Naive B cell (primary cell): ENCODE results near the gene HAO1. TPM values are rescaled to one million over a fixed set of nuclear protein-coding genes. Genes with fewer than 3 reads are reported as not detected.

ENCODE experiments used
- ATAC-seq, 2 donors: fragments of 150-1000 bp; cut with Tn5 transposase; 2 replicates each; pipeline ENCODE4 v1.10.0; 2021; ENCODE audit warnings: low read depth in 2 of 2, mild to moderate bottlenecking in 2 of 2, moderate library complexity in 2 of 2
- DNase-seq: peaks from one replicate; pipeline ENCODE4 v3.0.0; 2022
- H3K27ac Mint-ChIP-seq, 6 donors: one replicate each; pipeline ENCODE4 v1.8.0; 2020 to 2022; ENCODE audit warnings: mild to moderate bottlenecking in 6 of 6, mixed read lengths in 6 of 6, moderate library complexity in 5 of 6, inconsistent platforms in 2 of 6
- H3K27me3 Mint-ChIP-seq, 3 donors: one replicate each; pipeline ENCODE4 v1.8.0; 2021 to 2022; ENCODE audit warnings: mixed read lengths in 3 of 3, mild to moderate bottlenecking in 1 of 3
- H3K36me3 Mint-ChIP-seq, 2 donors: one replicate each; pipeline ENCODE4 v1.8.0; 2020 to 2022; ENCODE audit warnings: mixed read lengths in 2 of 2, inconsistent platforms in 1 of 2, mild to moderate bottlenecking in 1 of 2
- H3K4me1 Mint-ChIP-seq, 3 donors: one replicate each; pipeline ENCODE4 v1.8.0; 2020 to 2022; ENCODE audit warnings: mixed read lengths in 3 of 3, inconsistent platforms in 1 of 3, mild to moderate bottlenecking in 1 of 3, moderate library complexity in 1 of 3
- H3K4me3 Mint-ChIP-seq, 8 donors: one replicate each; pipeline ENCODE4 v1.8.0; 2020 to 2022; ENCODE audit warnings: mild to moderate bottlenecking in 8 of 8, mixed read lengths in 8 of 8, moderate library complexity in 8 of 8, inconsistent platforms in 2 of 8
- H3K9me3 Mint-ChIP-seq, 7 donors: one replicate each; pipeline ENCODE4 v1.8.0; 2020 to 2022; ENCODE audit warnings: mixed read lengths in 7 of 7, mild to moderate bottlenecking in 5 of 7, inconsistent platforms in 2 of 7, moderate library complexity in 1 of 7
- polyA plus RNA-seq, 6 donors: library from polyadenylated mRNA; unstranded; fragments of 300-500 nt; fragmentation: Illumina TruSeq; gene quantifications; one replicate each; pipeline ENCODE4 v1.2.3, GENCODE V29; 2021; ENCODE audit warnings: low read depth in 6 of 6

The HAO1 gene
- not detected for polyA plus RNA-seq

- Mint-ChIP-seq H3K9me3 (no peaks in the 10 kb centered on the region), H3K4me3 (no peak within 1 kb of the TSS), H3K4me1 (peaks cover 3 to 6% (median 3%) of the 10 kb centered on the region in 3 donors), H3K27me3 (peaks cover 0 to 6% (median 0%) of the 10 kb centered on the region in 3 donors), H3K36me3 (no peaks in the 10 kb centered on the region), H3K27ac (no peak within 1 kb of the TSS)
- no peak for ATAC-seq
- DNase-seq: no peak
Measured at GRCh38 chr20:7940341-7940740, at the start of gene HAO1. Gene HAO1 (minus strand): TSS chr20:7940458. CDS start chr20:7940422, 36 bp downstream.

- Mint-ChIP-seq H3K36me3 (peaks cover 17 to 36% of the 10 kb centered on the region in 2 donors), H3K4me1 (no peaks in the 10 kb centered on the region), H3K4me3 (no peak overlapping the region), H3K27me3 (no peaks in the 10 kb centered on the region), H3K27ac (peak overlapping the region in 1 of 6 donors; percentile 59), H3K9me3 (peaks cover 4 to 11% (median 8%) of the 10 kb centered on the region in 7 donors)
- DNase-seq (no peak), ATAC-seq (no peak)
Measured at GRCh38 chr20:7989379-7989778, 49.1 kb upstream of the HAO1 start.

DNA sequence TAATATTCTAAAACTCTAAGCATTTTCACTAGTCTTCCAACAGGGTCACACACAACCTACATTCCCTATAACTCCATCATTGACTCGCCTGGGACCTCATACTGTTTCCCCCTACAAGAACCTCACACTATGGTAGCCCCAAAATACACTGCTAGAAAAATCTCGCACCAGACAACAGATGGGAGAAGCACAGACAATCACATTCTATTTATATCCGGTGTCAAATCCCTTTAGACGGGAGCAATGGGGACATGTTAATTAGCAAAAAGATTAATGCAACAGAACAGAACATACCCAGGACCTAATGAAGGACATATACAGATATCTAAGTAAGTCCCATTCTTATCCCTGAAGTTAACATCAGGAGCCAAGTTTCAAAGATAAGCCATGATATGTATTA lies 45.7 kb upstream of the HAO1 start:
- H3K27me3 Mint-ChIP-seq: no peaks in the 10 kb centered on the region
- ATAC-seq (no peak), DNase-seq (no peak)
- no peak overlapping the region for H3K4me3 Mint-ChIP-seq
- H3K4me1 Mint-ChIP-seq: no peaks in the 10 kb centered on the region
- H3K36me3 Mint-ChIP-seq: peaks cover 18 to 39% of the 10 kb centered on the region in 2 donors
- H3K9me3 Mint-ChIP-seq: no peaks in the 10 kb centered on the region
- H3K27ac Mint-ChIP-seq: peak overlapping the region in 1 of 6 donors; percentile 50

GRCh38 chr20:7984192-7984591 lies 43.9 kb upstream of the HAO1 start:
- no peaks in the 10 kb centered on the region for H3K9me3 Mint-ChIP-seq
- H3K27me3 Mint-ChIP-seq: no peaks in the 10 kb centered on the region
- no peaks in the 10 kb centered on the region for H3K4me1 Mint-ChIP-seq
- peaks cover 21 to 34% of the 10 kb centered on the region in 2 donors for H3K36me3 Mint-ChIP-seq
- ATAC-seq: no peak
- no peak overlapping the region for H3K4me3 Mint-ChIP-seq
- peak overlapping the region in 4 of 6 donors; percentile 16 to 64 (median 38) for H3K27ac Mint-ChIP-seq
- no peak for DNase-seq

DNA sequence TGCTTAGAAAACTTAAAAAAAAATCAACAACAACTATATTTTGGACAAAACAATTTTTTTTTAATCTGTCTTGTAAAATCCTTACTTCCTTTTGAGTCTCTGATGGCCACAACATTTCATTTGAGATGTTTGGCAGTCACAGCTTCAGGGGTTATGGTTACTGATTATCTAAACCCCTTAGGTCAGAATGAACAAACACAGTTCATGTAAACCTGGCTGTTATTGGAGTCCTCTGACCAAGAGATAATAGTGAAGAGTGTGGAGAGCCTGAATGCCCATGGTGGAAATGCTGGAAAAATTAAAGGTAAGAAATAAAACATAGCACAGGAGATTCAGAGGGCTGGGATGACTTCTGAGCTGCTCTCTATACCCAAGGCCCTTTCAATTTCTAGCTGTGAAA lies 41.1 kb upstream of the HAO1 start:
- Mint-ChIP-seq H3K4me3 (no peak overlapping the region), H3K27ac (peak overlapping the region in 4 of 6 donors; percentile 35 to 83 (median 54)), H3K36me3 (peaks cover 21 to 32% of the 10 kb centered on the region in 2 donors), H3K9me3 (no peaks in the 10 kb centered on the region), H3K4me1 (no peaks in the 10 kb centered on the region), H3K27me3 (no peaks in the 10 kb centered on the region)
- ATAC-seq (no peak), DNase-seq (no peak)

GRCh38 chr20:7980332-7981046 lies 40.2 kb upstream of the HAO1 start:
- H3K27ac Mint-ChIP-seq: peak overlapping the region in 1 of 6 donors; percentile 37
- no peak for DNase-seq
- peak; percentile 35 to 43 for ATAC-seq
- no peaks in the 10 kb centered on the region for H3K4me1 Mint-ChIP-seq
- peaks cover 21 to 27% of the 10 kb centered on the region in 2 donors for H3K36me3 Mint-ChIP-seq
- no peaks in the 10 kb centered on the region for H3K9me3 Mint-ChIP-seq
- no peak overlapping the region for H3K4me3 Mint-ChIP-seq
- H3K27me3 Mint-ChIP-seq: no peaks in the 10 kb centered on the region

DNA sequence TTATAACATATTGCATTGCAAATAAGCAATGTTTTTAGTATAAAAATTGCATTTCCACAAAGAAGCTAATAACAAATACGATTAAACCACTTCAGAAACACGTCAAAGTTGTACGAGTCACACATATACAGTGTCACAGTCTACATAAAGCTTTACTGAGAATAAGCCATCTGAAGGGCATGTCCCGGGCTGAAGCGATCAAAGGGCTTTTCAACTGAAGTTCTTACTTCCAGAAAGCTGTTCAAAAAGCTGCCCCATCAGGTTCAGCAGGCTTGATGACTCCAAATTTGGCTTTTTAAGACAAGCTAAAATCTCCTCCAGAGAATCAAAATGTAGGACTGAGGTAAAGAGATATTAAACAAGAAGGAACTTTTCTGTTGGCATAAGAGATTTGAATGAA lies 37.5 kb upstream of the HAO1 start:
- H3K4me3 Mint-ChIP-seq: no peak overlapping the region
- no peaks in the 10 kb centered on the region for H3K9me3 Mint-ChIP-seq
- peak overlapping the region in 1 of 6 donors; percentile 60 for H3K27ac Mint-ChIP-seq
- no peaks in the 10 kb centered on the region for H3K4me1 Mint-ChIP-seq
- DNase-seq: no peak
- peaks cover 20 to 25% of the 10 kb centered on the region in 2 donors for H3K36me3 Mint-ChIP-seq
- H3K27me3 Mint-ChIP-seq: no peaks in the 10 kb centered on the region
- ATAC-seq: no peak

- H3K36me3 Mint-ChIP-seq: peaks cover 4 to 9% of the 10 kb centered on the region in 2 donors
- no peaks in the 10 kb centered on the region for H3K27me3 Mint-ChIP-seq
- no peaks in the 10 kb centered on the region for H3K9me3 Mint-ChIP-seq
- H3K4me3 Mint-ChIP-seq: no peak overlapping the region
- no peak overlapping the region for H3K27ac Mint-ChIP-seq
- DNase-seq (no peak), ATAC-seq (no peak)
- H3K4me1 Mint-ChIP-seq: no peaks in the 10 kb centered on the region
Measured at GRCh38 chr20:7975851-7976414, 35.7 kb upstream of the HAO1 start.

DNA sequence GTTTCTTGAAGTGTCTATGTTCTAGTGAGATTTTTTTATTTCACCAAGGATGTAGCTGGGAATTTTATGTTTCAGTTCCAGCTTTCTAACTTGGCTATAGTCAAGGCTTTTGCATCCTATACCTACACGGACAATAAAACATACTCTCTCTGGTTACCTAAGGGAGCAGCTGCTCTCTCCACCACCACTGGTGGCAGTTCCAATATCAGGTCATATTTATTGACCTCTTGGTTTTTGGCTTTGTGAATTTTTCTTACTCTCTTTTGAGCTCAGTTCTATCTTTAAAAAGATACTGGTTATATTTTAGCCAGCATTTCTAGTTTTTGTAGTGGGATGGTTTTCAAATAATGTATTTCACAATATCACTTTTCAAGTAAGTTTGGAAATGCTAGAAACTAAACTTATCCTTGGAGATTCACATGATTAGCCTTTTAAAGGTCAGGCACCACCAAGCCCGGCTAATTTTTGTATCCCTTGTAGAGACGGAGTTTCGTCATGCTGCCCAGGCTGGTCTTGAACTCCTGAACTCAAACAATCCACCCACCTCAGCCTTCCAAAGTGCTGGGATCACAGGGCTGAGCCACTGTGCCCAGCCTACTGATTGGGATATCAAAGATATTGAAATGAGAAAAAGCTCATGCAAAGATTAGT lies 34.7 kb upstream of the HAO1 start:
- Mint-ChIP-seq H3K27ac (no peak overlapping the region), H3K4me1 (no peaks in the 10 kb centered on the region)
- no peak for DNase-seq

DNA sequence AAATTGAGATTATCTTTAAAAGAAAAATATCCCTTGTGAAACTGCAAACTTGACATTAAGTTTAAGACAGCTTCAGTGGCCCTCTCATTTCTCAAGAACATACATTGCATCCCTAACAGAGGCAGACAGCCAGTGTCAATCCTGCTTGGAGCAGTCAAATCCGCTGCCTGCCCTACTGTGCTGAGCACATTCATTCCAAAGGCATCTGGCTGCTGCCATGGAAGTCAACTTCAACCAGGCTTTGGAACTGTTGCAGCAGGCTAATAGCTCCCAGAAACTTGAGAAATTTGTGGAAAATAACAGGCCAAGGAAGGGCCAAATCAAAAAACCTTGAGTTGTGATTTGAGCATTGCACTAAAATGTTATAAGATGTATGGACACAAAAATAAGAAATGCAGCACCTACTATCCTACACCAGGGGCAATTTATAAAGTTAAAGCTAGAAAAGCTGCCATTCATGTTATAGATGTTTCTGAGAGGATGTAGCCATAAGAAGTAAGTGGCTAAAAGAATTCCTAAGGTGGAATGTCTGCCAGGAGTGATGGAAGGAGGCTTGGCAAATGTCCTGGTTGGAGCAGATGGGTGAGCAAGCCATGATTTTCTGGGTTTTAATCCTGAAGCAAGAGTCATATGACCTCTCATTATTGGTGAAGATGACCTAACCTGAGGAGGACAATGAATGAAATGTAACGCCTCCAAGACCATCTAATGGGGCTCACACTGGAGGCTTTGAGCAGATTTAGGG lies 31.4 kb upstream of the HAO1 start:
- Mint-ChIP-seq H3K9me3 (no peaks in the 10 kb centered on the region), H3K27me3 (no peaks in the 10 kb centered on the region), H3K4me3 (no peak overlapping the region), H3K4me1 (no peaks in the 10 kb centered on the region), H3K27ac (peak overlapping the region in 1 of 6 donors; percentile 18), H3K36me3 (no peaks in the 10 kb centered on the region)
- no peak for ATAC-seq
- DNase-seq: no peak

More for the DNA sequence above, 34.7 kb upstream of the HAO1 start:
- ATAC-seq: no peak
- H3K9me3 Mint-ChIP-seq: no peaks in the 10 kb centered on the region
- H3K27me3 Mint-ChIP-seq: no peaks in the 10 kb centered on the region
- peaks cover 0 to 6% of the 10 kb centered on the region in 2 donors for H3K36me3 Mint-ChIP-seq
- no peak overlapping the region for H3K4me3 Mint-ChIP-seq

DNA sequence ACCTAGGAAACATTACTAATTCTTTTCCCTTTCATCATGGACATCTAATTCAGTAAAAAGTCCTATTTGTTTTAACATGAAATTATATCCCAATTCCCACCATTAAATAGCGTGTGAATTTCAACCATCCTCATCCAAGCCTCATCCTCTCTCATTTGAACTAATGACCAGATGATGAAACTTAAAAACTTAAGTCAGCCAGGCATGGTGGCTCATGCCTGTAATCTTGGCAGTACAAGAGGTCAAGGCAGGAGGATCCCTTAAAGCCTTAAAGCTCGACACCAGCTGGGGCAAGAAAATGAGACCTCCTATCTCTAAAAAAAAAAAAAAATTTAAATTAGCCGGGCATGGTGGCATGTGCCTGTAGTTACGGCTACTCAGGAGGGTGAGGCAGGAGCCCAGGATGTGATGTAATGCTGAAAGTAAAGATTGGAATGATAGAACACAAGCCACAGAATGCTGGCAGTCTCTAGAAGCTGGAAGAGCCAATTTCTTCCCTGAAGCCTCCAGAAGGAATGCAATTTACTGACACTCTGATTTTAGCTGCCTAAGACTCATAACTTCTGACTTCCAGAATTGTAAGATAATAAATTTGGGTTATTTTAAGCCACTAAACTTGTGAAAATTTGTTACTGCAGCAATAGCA lies 27.1 kb upstream of the HAO1 start:
- no peaks in the 10 kb centered on the region for H3K27me3 Mint-ChIP-seq
- DNase-seq: no peak
- H3K27ac Mint-ChIP-seq: no peak overlapping the region
- H3K4me3 Mint-ChIP-seq: no peak overlapping the region
- no peak for ATAC-seq
- no peaks in the 10 kb centered on the region for H3K36me3 Mint-ChIP-seq
- no peaks in the 10 kb centered on the region for H3K4me1 Mint-ChIP-seq
- H3K9me3 Mint-ChIP-seq: no peaks in the 10 kb centered on the region

DNA sequence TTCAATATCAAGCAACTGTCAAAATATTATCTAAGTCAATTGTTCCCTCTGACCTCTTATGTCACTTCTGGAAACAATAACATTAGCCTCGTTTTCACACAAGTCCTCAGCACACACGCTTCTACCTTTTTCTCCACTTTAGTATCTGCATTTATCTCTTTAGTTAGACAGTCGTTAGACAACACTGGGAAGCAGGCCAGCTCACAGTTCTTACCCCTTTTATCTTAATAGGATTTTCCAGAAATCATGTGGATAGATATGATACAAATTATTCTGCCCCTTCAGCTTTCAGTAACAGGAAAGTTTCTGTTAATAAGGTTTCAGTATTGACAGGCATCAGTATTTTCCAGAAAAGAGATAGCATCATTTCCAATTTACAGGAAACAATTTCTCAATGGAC lies 25.9 kb upstream of the HAO1 start:
- no peaks in the 10 kb centered on the region for H3K9me3 Mint-ChIP-seq
- H3K27ac Mint-ChIP-seq: no peak overlapping the region
- H3K36me3 Mint-ChIP-seq: no peaks in the 10 kb centered on the region
- DNase-seq (no peak), ATAC-seq (no peak)
- H3K4me1 Mint-ChIP-seq: no peaks in the 10 kb centered on the region
- H3K27me3 Mint-ChIP-seq: no peaks in the 10 kb centered on the region
- H3K4me3 Mint-ChIP-seq: no peak overlapping the region

GRCh38 chr20:7959484-7959883 lies 19.2 kb upstream of the HAO1 start:
- Mint-ChIP-seq H3K4me1 (no peaks in the 10 kb centered on the region), H3K27me3 (peaks cover 19 to 36% (median 19%) of the 10 kb centered on the region in 3 donors), H3K27ac (no peak overlapping the region), H3K36me3 (peaks cover 0 to 11% of the 10 kb centered on the region in 2 donors), H3K4me3 (no peak overlapping the region), H3K9me3 (peaks cover 5 to 23% (median 16%) of the 10 kb centered on the region in 7 donors)
- ATAC-seq (no peak), DNase-seq (no peak)
